Heart left ventricle (tissue), 13 donors: Measurements from ENCODE around the gene SERPING1.

Experiments
- CTCF ChIP-seq, 12 donors: fragments of 200-600 bp; sonication (generic) in 4 of 12; IDR thresholded peaks; one replicate each; pipeline versions ENCODE4 v1.5.0 to v1.8.0; 2018 to 2022; ENCODE audit warnings: antibody characterized with exemption in 12 of 12, mild to moderate bottlenecking in 5 of 12
- POLR2A ChIP-seq, 2 donors: fragments of 450-650 bp; IDR thresholded peaks; one replicate each; pipeline ENCODE4 v1.6.1; 2017; ENCODE audit warnings: antibody characterized with exemption in 2 of 2, mild to moderate bottlenecking in 2 of 2, moderate library complexity in 2 of 2
- donor health status: ischemic (EF 13 %, LVEDD 7.1; RV severe dilation, severe dysfunction).
- donor health status: DM: no; HTN: yes; CAD: no.
- donor health status: DM: no; HTN: no; CAD: no.
- donor health status: ischemic (EF 25% LVEDD 6.9; RV normal size, moderate dysfunction).
- donor health status: ischemic (EF 25% LVEDD 5.7; RV mildly dilated, moderate dysfunction).
- donor health status: ischemic (EF 35%, LVEDD 5.7; RV mildly dilated, moderate dysfunction).
- donor health status: nonischemic (EF 11% LVEDD 7.7; RV severe dilation, severe dysfunction).
- donor health status: DM: yes; HTN: yes; CAD: no.
- donor health status: PGD.
- donor health status: ischemic (EF 29% LVEDD 5.4; RV normal size, mild dysfunction).
- donor health status: nonischemic (EF 23%, LVEDD 6.1; RV moderate dilation, normal function).

GRCh38 chr11:57658023-57658361, 60.5 kb downstream of the SERPING1 start:
- no peak for TF ChIP-seq CTCF (IDR thresholded peaks at IDR 0.05)
- no peak for TF ChIP-seq POLR2A (IDR thresholded peaks at IDR 0.05)
